SH-SY5Y (cell line): ENCODE measurements around the gene DAB1.

Source experiments
- GATA2 ChIP-seq: IDR thresholded peaks from 2 replicates; pipeline ENCODE4 v1.6.1; 2011; ENCODE audit warnings: mild to moderate bottlenecking, low read depth, low read length
- GATA3 ChIP-seq: IDR thresholded peaks from 2 replicates; pipeline ENCODE4 v1.6.1; 2011; ENCODE audit warnings: low read depth, mild to moderate bottlenecking, low read length, moderate library complexity

DNA sequence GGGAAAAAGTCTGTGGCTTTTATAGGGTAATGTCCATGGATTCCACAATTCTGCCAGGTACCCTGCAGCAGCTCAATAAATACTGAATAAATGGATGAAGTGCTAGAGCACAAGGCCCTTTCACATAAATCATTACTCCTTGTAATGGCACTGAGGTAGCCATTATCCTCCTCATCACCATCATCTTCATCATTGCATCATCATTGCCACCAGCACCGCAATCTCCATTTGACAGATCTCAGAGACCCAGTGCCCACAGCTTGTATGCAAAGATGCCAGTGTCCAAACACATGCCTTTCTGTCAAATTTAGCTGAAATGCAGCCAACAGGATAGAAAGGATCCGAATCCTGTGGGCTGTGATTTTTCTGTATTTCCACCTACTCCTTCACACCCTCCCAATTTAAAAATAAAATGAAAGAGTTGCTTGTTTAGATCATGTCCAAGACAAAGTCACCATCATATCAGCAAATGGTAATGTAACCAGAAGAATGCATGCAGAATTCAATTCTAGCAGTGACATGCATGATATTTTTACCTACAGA, 17.4 kb downstream of the DAB1 start:
- TF ChIP-seq GATA2 = no peak
- TF ChIP-seq GATA3 = no peak
